GM18505 (cell line): ENCODE measurements around the gene GLTPD2.

ENCODE experiments used
- ATAC-seq: cut with Tn5 transposase; IDR thresholded peaks from one replicate; pipeline ENCODE4 v1.9.1; 2021; ENCODE audit not compliant: unreplicated experiment
- POLR2A ChIP-seq: IDR thresholded peaks from 4 replicates; pipeline ENCODE4 v1.6.1; 2011; ENCODE audit warnings: borderline replicate concordance; ENCODE audit not compliant: insufficient read depth, insufficient read length; ENCODE audit errors: extremely low read depth

Gene GLTPD2

DNA sequence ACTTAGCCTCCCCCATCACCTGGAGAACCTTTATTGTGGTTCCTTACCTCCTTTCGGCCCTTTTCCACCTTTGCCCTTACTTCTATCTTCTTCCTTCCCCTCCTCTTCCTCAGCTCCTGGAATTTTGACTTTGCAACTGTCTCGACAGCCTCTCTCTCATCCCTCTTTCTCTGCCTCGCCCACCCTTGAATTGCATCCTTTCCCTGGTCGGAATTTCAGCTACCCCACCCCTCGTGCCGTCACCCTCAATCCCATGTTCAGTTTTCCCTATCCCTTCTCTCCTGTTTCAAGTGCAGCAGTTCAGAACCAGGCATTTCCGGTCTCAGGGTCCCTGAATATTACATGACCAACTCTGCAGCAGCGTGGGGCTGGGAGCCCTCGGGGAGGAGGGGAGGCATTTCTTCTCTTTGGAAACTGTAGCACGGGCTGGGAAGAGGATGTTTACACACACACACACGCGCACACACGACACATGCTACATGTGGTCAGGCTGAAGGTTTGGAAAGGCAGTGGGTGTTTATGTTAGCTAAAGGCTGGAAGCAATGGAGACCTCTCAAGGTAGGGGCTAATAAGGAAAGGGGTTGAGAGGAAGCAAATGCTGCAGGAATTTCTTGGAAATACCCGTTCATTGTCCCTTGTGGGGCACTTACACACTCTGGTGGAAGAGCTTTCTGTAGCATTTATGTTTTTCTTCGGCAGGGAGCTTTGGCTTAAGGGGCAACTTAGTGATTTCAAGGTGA is 45.3 kb downstream of the GLTPD2 start:
- ATAC-seq: no peak
- no peak for TF ChIP-seq POLR2A

DNA sequence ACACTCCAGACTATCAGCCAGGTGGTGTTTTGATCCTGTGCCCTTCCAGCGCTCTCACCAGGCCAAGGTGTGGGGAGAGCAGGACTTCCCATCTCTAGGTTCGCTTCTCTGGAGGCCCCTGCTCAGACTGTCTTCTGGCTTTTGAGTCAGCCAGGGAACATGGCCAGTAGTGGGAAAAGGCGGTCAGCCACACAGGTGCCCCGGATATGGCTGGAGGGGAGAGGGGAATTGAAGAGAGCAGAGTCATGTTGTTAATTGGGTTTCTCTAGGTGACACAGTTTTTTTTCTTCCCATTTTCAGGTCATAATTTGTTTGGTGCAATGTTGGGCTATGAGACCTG is 45.9 kb downstream of the GLTPD2 start:
- no peak for TF ChIP-seq POLR2A
- no peak for ATAC-seq

DNA sequence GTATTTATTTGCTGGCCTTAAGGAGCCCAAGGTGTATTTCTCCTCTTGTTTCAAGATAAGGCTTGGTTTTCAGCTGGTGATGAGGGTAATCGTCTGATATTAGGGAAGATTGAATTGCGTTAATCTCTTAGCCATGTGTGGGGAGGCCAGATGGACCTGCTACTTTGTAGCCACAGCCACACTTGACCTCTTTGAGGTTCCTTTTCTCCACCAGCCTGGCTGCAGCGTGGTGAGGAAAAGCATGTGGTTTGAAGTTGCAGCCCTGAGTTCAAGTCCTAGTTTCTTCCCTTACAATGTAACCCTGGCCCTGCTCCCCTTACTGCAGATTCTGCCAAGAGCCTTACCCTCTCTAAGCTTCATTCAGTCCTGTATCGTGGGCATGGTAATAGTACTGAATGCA is 47.5 kb downstream of the GLTPD2 start:
- ATAC-seq: no peak
- TF ChIP-seq POLR2A: no peak

- no peak for TF ChIP-seq POLR2A
- no peak for ATAC-seq
Observed at GRCh38 chr17:4837471-4838308, 48.9 kb downstream of the GLTPD2 start.

DNA sequence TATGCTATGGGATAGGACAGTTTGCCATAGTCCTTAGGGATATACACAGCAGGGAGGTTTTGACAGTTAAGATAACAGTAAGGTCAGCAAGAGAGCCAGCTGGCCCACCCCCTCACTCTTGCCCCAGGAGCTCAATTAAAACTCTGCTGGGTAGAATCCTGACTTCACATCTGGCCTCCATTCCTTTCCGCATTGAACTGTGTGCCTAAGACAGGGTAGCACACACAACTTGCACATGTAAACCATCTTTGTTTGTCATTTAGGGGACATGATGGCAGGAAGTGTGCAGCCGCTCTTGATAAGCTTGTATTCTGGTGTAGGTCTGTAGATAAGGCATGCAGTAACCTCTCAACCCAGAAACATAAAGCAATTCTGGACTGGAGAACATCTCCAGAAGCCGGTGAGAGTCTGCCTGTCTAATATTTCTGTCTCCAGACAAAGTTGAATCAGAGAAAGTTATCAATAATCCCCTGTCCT is 49.6 kb downstream of the GLTPD2 start:
- TF ChIP-seq POLR2A: no peak
- ATAC-seq: no peak

- ATAC-seq: no peak
- TF ChIP-seq POLR2A: no peak
Observed at GRCh38 chr17:4839221-4839620, 50.5 kb downstream of the GLTPD2 start.
